Bronchial epithelial cell (primary cell): ENCODE results near the gene FAH. TPM values are rescaled to one million over a fixed set of nuclear protein-coding genes. Genes with fewer than 3 reads are reported as not detected.
A peak's percentile ranks its signal among the peaks of the same experiment; 100 is the strongest.

Experiments used
- DNase-seq: peaks from one replicate; pipeline ENCODE4 v3.0.0-alpha.2; 2010; ENCODE audit warnings: low read depth
- FAIRE-seq: peaks from 2 replicates; lab custom pipeline; 2011; peaks lifted over from hg19 to GRCh38; lab: Jason Lieb, UNC
- H3K27me3 ChIP-seq: 2 replicates; pipeline ENCODE4 v1.5.1; 2011; ENCODE audit warnings: low read length; ENCODE audit not compliant: control insufficient read depth, insufficient read depth
- H3K36me3 ChIP-seq: 2 replicates; pipeline ENCODE4 v1.5.1; 2011; ENCODE audit warnings: low read length; ENCODE audit not compliant: control insufficient read depth, insufficient read depth
- H3K4me3 ChIP-seq: 2 replicates; pipeline ENCODE4 v1.5.1; 2011; ENCODE audit warnings: mild to moderate bottlenecking, low read depth, low read length, control low read depth
- CTCF ChIP-seq: IDR thresholded peaks from 2 replicates; pipeline ENCODE4 v1.5.1; 2011; ENCODE audit warnings: mild to moderate bottlenecking, moderate library complexity, low read length, control low read depth, inconsistent platforms; ENCODE audit not compliant: insufficient read depth, severe bottlenecking
- total RNA-seq: library from RNA; depleted of rRNA; stranded (reverse); fragments of >200 nt; gene quantifications from 2 replicates; pipeline ENCODE4 v1.2.1, GENCODE V29; 2014

Gene FAH
- total RNA-seq, 1 donor from 2014 or later, result 23.4 TPM

GRCh38 chr15:80217327-80217900, 64.6 kb downstream of the FAH start:
- DNase-seq (no peak), FAIRE-seq (no peak)
- TF ChIP-seq CTCF, result no peak
- no peaks in the 10 kb centered on the region for H3K36me3 ChIP-seq
- H3K4me3 ChIP-seq, result no peak overlapping the region
- H3K27me3 ChIP-seq, result no peaks in the 10 kb centered on the region

GRCh38 chr15:80219955-80220354, 67.2 kb downstream of the FAH start:
- FAIRE-seq (no peak), DNase-seq (no peak)
- no peak for TF ChIP-seq CTCF
- Histone ChIP-seq H3K4me3 (no peak overlapping the region), H3K36me3 (no peaks in the 10 kb centered on the region), H3K27me3 (no peaks in the 10 kb centered on the region)

GRCh38 chr15:80228959-80229610, 76.3 kb downstream of the FAH start:
- peak; percentile 33 for DNase-seq
- no peak for FAIRE-seq
- Histone ChIP-seq H3K4me3 (no peak overlapping the region), H3K27me3 (peaks cover 2% of the 10 kb centered on the region), H3K36me3 (no peaks in the 10 kb centered on the region)
- TF ChIP-seq CTCF, result no peak

- FAIRE-seq (no peak), DNase-seq (no peak)
- Histone ChIP-seq H3K27me3 (peaks cover 2% of the 10 kb centered on the region), H3K4me3 (no peak overlapping the region), H3K36me3 (no peaks in the 10 kb centered on the region)
- TF ChIP-seq CTCF, result no peak
Observed at GRCh38 chr15:80231371-80231770, 78.6 kb downstream of the FAH start.

GRCh38 chr15:80233581-80233980, 80.8 kb downstream of the FAH start:
- DNase-seq (no peak), FAIRE-seq (no peak)
- H3K27me3 ChIP-seq, result no peaks in the 10 kb centered on the region
- no peaks in the 10 kb centered on the region for H3K36me3 ChIP-seq
- TF ChIP-seq CTCF, result no peak
- H3K4me3 ChIP-seq, result no peak overlapping the region
